Left ventricle myocardium inferior (tissue), 1 donor: ENCODE results near the gene GSTM1. TPM values are rescaled to one million over a fixed set of nuclear protein-coding genes. Genes with fewer than 3 reads are reported as not detected.
"Not testable (repeated sequence)": the region's sequence is repeated elsewhere in the genome, so short reads cannot be mapped to it uniquely, and the experiment has no call there.

Experiments used
- DNase-seq: peaks from one replicate; pipeline ENCODE4 v3.0.0-alpha.2; 2020
- H3K27ac ChIP-seq: fragments of 200-600 bp; replicated peaks from 2 replicates; pipeline ENCODE4 v1.8.0; 2021
- H3K27me3 ChIP-seq: fragments of 200-600 bp; 2 replicates; pipeline ENCODE4 v1.8.0; 2021; ENCODE audit warnings: low read depth
- H3K36me3 ChIP-seq: fragments of 200-600 bp; 2 replicates; pipeline ENCODE4 v1.8.0; 2021
- H3K4me1 ChIP-seq: fragments of 200-600 bp; 2 replicates; pipeline ENCODE4 v1.8.0; 2021
- H3K4me3 ChIP-seq: fragments of 200-600 bp; 2 replicates; pipeline ENCODE4 v1.8.0; 2021; ENCODE audit warnings: mild to moderate bottlenecking, moderate library complexity
- H3K9me3 ChIP-seq: fragments of 200-600 bp; replicated peaks from 2 replicates; pipeline ENCODE4 v1.8.0; 2021
- CTCF ChIP-seq: fragments of 200-600 bp; IDR thresholded peaks from 2 replicates; pipeline ENCODE4 v1.8.0; 2021; ENCODE audit warnings: antibody characterized with exemption, mild to moderate bottlenecking, borderline replicate concordance
- intact Hi-C: fragments of 100-400 bp; cut with micrococcal nuclease; formaldehyde crosslinking; loops from one replicate; pipeline ENCODE4 v1.11.0; 2022
- total RNA-seq: library from RNA; stranded (reverse); fragmentation: NEBNext Ultra II Directional; extraction: Animal tissue kit (Norgen Biotek cat#: 25700); gene quantifications from one replicate; pipeline ENCODE4 v1.2.1, GENCODE V29; 2021
- donor health status: DM: no; HTN: yes; CAD: no; lungs with severe emphysema.

The GSTM1 gene
- total RNA-seq, 1 donor from 2014 or later: not detected

- no peak for DNase-seq
- Histone ChIP-seq H3K9me3 (no peaks in the 10 kb centered on the region), H3K4me3 (no peak overlapping the region), H3K27me3 (no peaks in the 10 kb centered on the region), H3K4me1 (peaks cover 21% of the 10 kb centered on the region), H3K27ac (no peak overlapping the region), H3K36me3 (peaks cover 11% of the 10 kb centered on the region)
- no peak for TF ChIP-seq CTCF
- intact Hi-C loops: no loop called here
These were observed 16.6 kb upstream of the GSTM1 start for GRCh38 chr1:109671067-109671466.

- H3K4me3 ChIP-seq, DNase-seq, H3K27me3 ChIP-seq, H3K27ac ChIP-seq, H3K9me3 ChIP-seq, intact Hi-C loops, H3K4me1 ChIP-seq: not testable (repeated sequence)
- H3K36me3 ChIP-seq: peaks cover 11% of the 10 kb centered on the region
These were observed 13.8 kb upstream of the GSTM1 start for GRCh38 chr1:109673861-109674260.

GRCh38 chr1:109676683-109677381 is 10.8 kb upstream of the GSTM1 start:
- H3K4me1 ChIP-seq, H3K27me3 ChIP-seq, H3K36me3 ChIP-seq, H3K9me3 ChIP-seq, DNase-seq, intact Hi-C loops, H3K4me3 ChIP-seq, H3K27ac ChIP-seq: not testable (repeated sequence)

- no peak for DNase-seq
- H3K27ac ChIP-seq: no peak overlapping the region
- no peak for TF ChIP-seq CTCF
- H3K36me3 ChIP-seq: peaks cover 6% of the 10 kb centered on the region
- H3K9me3 ChIP-seq: no peaks in the 10 kb centered on the region
- H3K4me1 ChIP-seq: peaks cover 4% of the 10 kb centered on the region
- intact Hi-C loops: no loop called here
- H3K4me3 ChIP-seq: no peak overlapping the region
- no peaks in the 10 kb centered on the region for H3K27me3 ChIP-seq
These were observed 10.2 kb upstream of the GSTM1 start for GRCh38 chr1:109677459-109677858.

- intact Hi-C loops, DNase-seq, H3K9me3 ChIP-seq, H3K36me3 ChIP-seq, H3K27me3 ChIP-seq, H3K4me3 ChIP-seq, H3K4me1 ChIP-seq, H3K27ac ChIP-seq: not testable (repeated sequence)
These were observed 9.0 kb upstream of the GSTM1 start for GRCh38 chr1:109678637-109679036.

- DNase-seq, H3K4me1 ChIP-seq, H3K36me3 ChIP-seq, H3K4me3 ChIP-seq, H3K27ac ChIP-seq, H3K27me3 ChIP-seq, intact Hi-C loops, H3K9me3 ChIP-seq: not testable (repeated sequence)
These were observed 2.8 kb upstream of the GSTM1 start for GRCh38 chr1:109684777-109685176.

- intact Hi-C loops: not testable (repeated sequence)
These were observed 2.2 kb upstream of the GSTM1 start for GRCh38 chr1:109685399-109685798.

GRCh38 chr1:109685890-109686289 is 1.7 kb upstream of the GSTM1 start:
- H3K9me3 ChIP-seq, intact Hi-C loops, H3K27ac ChIP-seq, H3K4me1 ChIP-seq, H3K36me3 ChIP-seq, H3K27me3 ChIP-seq, H3K4me3 ChIP-seq, DNase-seq: not testable (repeated sequence)

More at GRCh38 chr1:109685399-109685798, 2.2 kb upstream of the GSTM1 start:
- not testable (repeated sequence) for H3K9me3 ChIP-seq, H3K36me3 ChIP-seq, H3K27me3 ChIP-seq, H3K4me3 ChIP-seq, DNase-seq, H3K27ac ChIP-seq, H3K4me1 ChIP-seq

- H3K9me3 ChIP-seq, intact Hi-C loops, H3K4me3 ChIP-seq, H3K27ac ChIP-seq, H3K36me3 ChIP-seq, DNase-seq, H3K27me3 ChIP-seq, H3K4me1 ChIP-seq: not testable (repeated sequence)
These were observed 508 bp upstream of the GSTM1 start for GRCh38 chr1:109687109-109687508.
